ENCODE data around the gene CRYL1. TPM values are rescaled to one million over a fixed set of nuclear protein-coding genes. Genes with fewer than 3 reads are reported as not detected.

CRYL1 gene
- total and polyA plus RNA-seq, 2 of the 8 experiments (the other 6 are each of a cell fraction or from before 2014, with no cell fraction given) = 1.9 to 6.4 TPM

- WGBS, 2 experiments (ENCODE audit: extremely low coverage in 1 of 2, insufficient coverage in 1 of 2, insufficient read length in 1 of 2, insufficient replicate concordance in 2 of 2, low coverage in 1 of 2, low lambda C conversion rate in 2 of 2, missing lambda C conversion rate in 1 of 2) = 69% methylated on average over 7 of the region's 7 CpGs; no CpG with 5 or more reads in 1 of the 2 experiments
- Histone ChIP-seq H3K9ac (replicated peaks in 1 of 4; ENCODE audit: extremely low read depth in 1 of 4, low read depth in 3 of 4, low read length in 3 of 4) (no peak overlapping the region), H3K4me3 (ENCODE audit: extremely low read depth in 1 of 4, insufficient read depth in 2 of 4, low read depth in 3 of 4, low read length in 4 of 4) (no peak overlapping the region), H3K4ac (replicated peaks; ENCODE audit: insufficient read length, low read depth, low read length) (no peak overlapping the region), H3K14ac (ENCODE audit: insufficient read length) (no peak overlapping the region), H2BK20ac (ENCODE audit: low read length) (no peak overlapping the region), H2AFZ (ENCODE audit: low read length) (no peak overlapping the region), H2AK5ac (ENCODE audit: low read depth, low read length) (no peak overlapping the region), H4K91ac (replicated peaks; ENCODE audit: insufficient read length, low read length) (no peak overlapping the region), H3K4me1 (replicated peaks in 1 of 4; ENCODE audit: control insufficient read depth in 3 of 4, insufficient read depth in 4 of 4, low read length in 3 of 4) (no peaks in the 10 kb centered on the region; a peak in 1 of 7 replicates), H3K79me1 (ENCODE audit: low read depth, low read length) (no peaks in the 10 kb centered on the region), H3K23me2 (ENCODE audit: low read depth, low read length) (no peaks in the 10 kb centered on the region), H3K56ac (replicated peaks; ENCODE audit: insufficient read length, low read depth, low read length) (no peak overlapping the region), H3K23ac (ENCODE audit: insufficient read length) (no peak overlapping the region), H2BK15ac (ENCODE audit: low read length) (no peak overlapping the region), H4K20me1 (replicated peaks in 1 of 2; ENCODE audit: control insufficient read depth in 1 of 2, insufficient read depth in 2 of 2, low read length in 2 of 2) (peaks cover 5% of the 10 kb centered on the region in 2 experiments), H3K79me2 (ENCODE audit: control insufficient read depth in 1 of 2, insufficient read depth in 2 of 2, low read length in 2 of 2) (no peaks in the 10 kb centered on the region), H2BK5ac (ENCODE audit: low read depth, low read length) (no peak overlapping the region), H4K8ac (ENCODE audit: extremely low read depth, insufficient read depth, low read length) (no peak overlapping the region), H4K5ac (ENCODE audit: insufficient read length, low read depth, low read length) (no peak overlapping the region), H3K9me3 (ENCODE audit: insufficient read depth in 2 of 2, low read depth in 1 of 2, low read length in 1 of 2) (no peaks in the 10 kb centered on the region), H3K36me3 (ENCODE audit: control insufficient read depth in 2 of 4, insufficient read depth in 4 of 4, low read length in 3 of 4) (no peaks in the 10 kb centered on the region), H2BK120ac (replicated peaks; ENCODE audit: low read depth, low read length) (no peak overlapping the region), H3K18ac (ENCODE audit: extremely low read depth, low read length) (no peak overlapping the region), H3K27ac (ENCODE audit: low read depth, low read length) (no peak overlapping the region), H3K27me3 (replicated peaks in 1 of 4; ENCODE audit: control insufficient read depth in 3 of 4, extremely low read depth in 1 of 4, insufficient read depth in 3 of 4, low read length in 3 of 4) (peaks cover 42 to 68% (median 62%) of the 10 kb centered on the region in 4 experiments), H2BK12ac (ENCODE audit: low read depth, low read length) (no peak overlapping the region), H3K4me2 (ENCODE audit: insufficient read depth in 1 of 2, low read depth in 2 of 2, low read length in 2 of 2) (no peak overlapping the region)
- POLR2A ChIA-PET (ENCODE audit: partially characterized antibody) = no interaction called here
- TF ChIP-seq KDM4A (IDR thresholded peaks at IDR 0.05; ENCODE audit: low read depth, low read length, severe bottlenecking) = no peak
- TF ChIP-seq SP2 (IDR thresholded peaks at IDR 0.05; ENCODE audit: low read length) = no peak
- TF ChIP-seq POLR2AphosphoS5 (IDR thresholded peaks at IDR 0.05; ENCODE audit: low read depth, low read length) = no peak
- no peak for TF ChIP-seq RFX5 (IDR thresholded peaks at IDR 0.05; ENCODE audit: borderline replicate concordance, low read depth, low read length)
- TF ChIP-seq GABPA (IDR thresholded peaks at IDR 0.05; ENCODE audit: borderline replicate concordance, insufficient read depth, low read length) = no peak
- DNase-seq (ENCODE audit: low read depth in 1 of 2, low spot score in 2 of 2) (no peak), FAIRE-seq (no peak)
- CTCF ChIA-PET (ENCODE audit: partially characterized antibody) = interaction anchor here (1.7 kb wide), 1 partner anchor 69 kb away, joined by 5 read pairs; no protein-coding TSS in a partner anchor
These were observed 162.1 kb downstream of the CRYL1 start for GRCh38 chr13:20363603-20364002.
